Esophagus muscularis mucosa (tissue), 3 donors: ENCODE measurements around the gene KRTAP22-1.

ENCODE experiments used
- EP300 ChIP-seq: sonication (generic); formaldehyde crosslinking; IDR thresholded peaks from one replicate; pipeline ENCODE4 v1.6.1; 2017; ENCODE audit warnings: antibody characterized with exemption
- TF ChIP-seq, protein P1 (sequence below), 3 experiments: fragments of 200-600 bp in 2 of 3; fragments of 450-650 bp in 1 of 3; sonication (generic) in 2 of 3; IDR thresholded peaks; one replicate each; pipeline ENCODE4 v1.5.1; 2017 to 2019; ENCODE audit warnings: antibody characterized with exemption in 3 of 3, mild to moderate bottlenecking in 2 of 3, moderate library complexity in 1 of 3

DNA sequence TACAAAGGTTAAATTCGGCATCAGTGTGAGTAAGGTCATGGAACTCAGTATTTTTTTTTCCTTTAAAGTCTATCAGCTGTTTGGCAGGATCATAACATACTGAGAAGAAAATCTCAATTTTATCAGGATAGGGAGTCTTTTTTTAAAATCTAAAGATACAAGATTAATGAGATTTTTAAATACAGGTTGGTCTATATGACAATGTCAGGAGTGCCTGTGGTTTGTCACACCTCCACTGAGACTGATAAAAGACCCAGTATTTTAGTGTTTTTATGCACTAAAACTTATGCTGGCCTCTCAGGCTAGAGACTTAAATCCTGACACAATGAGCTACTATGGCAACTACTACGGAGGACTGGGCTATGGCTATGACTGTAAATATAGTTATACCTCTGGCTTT lies 41.7 kb downstream of the KRTAP22-1 start, which contains the start of gene KRTAP20-3:
- TF ChIP-seq, protein P1, sequence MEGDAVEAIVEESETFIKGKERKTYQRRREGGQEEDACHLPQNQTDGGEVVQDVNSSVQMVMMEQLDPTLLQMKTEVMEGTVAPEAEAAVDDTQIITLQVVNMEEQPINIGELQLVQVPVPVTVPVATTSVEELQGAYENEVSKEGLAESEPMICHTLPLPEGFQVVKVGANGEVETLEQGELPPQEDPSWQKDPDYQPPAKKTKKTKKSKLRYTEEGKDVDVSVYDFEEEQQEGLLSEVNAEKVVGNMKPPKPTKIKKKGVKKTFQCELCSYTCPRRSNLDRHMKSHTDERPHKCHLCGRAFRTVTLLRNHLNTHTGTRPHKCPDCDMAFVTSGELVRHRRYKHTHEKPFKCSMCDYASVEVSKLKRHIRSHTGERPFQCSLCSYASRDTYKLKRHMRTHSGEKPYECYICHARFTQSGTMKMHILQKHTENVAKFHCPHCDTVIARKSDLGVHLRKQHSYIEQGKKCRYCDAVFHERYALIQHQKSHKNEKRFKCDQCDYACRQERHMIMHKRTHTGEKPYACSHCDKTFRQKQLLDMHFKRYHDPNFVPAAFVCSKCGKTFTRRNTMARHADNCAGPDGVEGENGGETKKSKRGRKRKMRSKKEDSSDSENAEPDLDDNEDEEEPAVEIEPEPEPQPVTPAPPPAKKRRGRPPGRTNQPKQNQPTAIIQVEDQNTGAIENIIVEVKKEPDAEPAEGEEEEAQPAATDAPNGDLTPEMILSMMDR (IDR thresholded peaks at IDR 0.05) = no peak
- no peak for TF ChIP-seq EP300
